ENCODE measurements around the gene RGS6. TPM values are rescaled to one million over a fixed set of nuclear protein-coding genes. Genes with fewer than 3 reads are reported as not detected.
"Not testable (repeated sequence)": the region's sequence is repeated elsewhere in the genome, so short reads cannot be mapped to it uniquely, and the experiment has no call there.

RGS6 gene
- 0.63 and 0.86 TPM in 2 replicates for total RNA-seq
- polyA plus RNA-seq, result 0.50 and 0.95 TPM in 2 replicates

GRCh38 chr14:71932229-71932981 is at the start of gene RGS6:
RGS6 (plus strand) TSS chr14:71932429.
- H3K9me3 ChIP-seq (ENCODE audit: low read depth), result no peaks in the 10 kb centered on the region
- DNase-seq (ENCODE audit: low read depth in 1 of 2, low spot score in 1 of 2), result peak; percentile 16 to 80
- peak within 1 kb of the TSS; percentile 65 for H3K4me3 ChIP-seq
- no peak within 1 kb of the TSS for H3K27ac ChIP-seq
- no peak for TF ChIP-seq CTCF (IDR thresholded peaks at IDR 0.05; ENCODE audit: low read depth, low read length)
- H3K27me3 ChIP-seq, result peaks cover 59% of the 10 kb centered on the region
- H3K4me1 ChIP-seq (ENCODE audit: low read depth), result no peaks in the 10 kb centered on the region
- H3K36me3 ChIP-seq, result no peaks in the 10 kb centered on the region

GRCh38 chr14:71883094-71883493 is 49.1 kb upstream of the RGS6 start:
- Histone ChIP-seq H3K36me3 (no peaks in the 10 kb centered on the region), H3K27me3 (no peaks in the 10 kb centered on the region), H3K9me3 (ENCODE audit: low read depth) (no peaks in the 10 kb centered on the region), H3K4me1 (ENCODE audit: low read depth) (no peaks in the 10 kb centered on the region), H3K4me3 (no peak overlapping the region), H3K27ac (no peak overlapping the region)
- no peak for DNase-seq (ENCODE audit: low read depth in 1 of 2, low spot score in 1 of 2)
- no peak for TF ChIP-seq CTCF (IDR thresholded peaks at IDR 0.05; ENCODE audit: low read depth, low read length)

- DNase-seq (ENCODE audit: low read depth in 1 of 2, low spot score in 1 of 2), result no peak
- Histone ChIP-seq H3K27ac (no peak overlapping the region), H3K9me3 (ENCODE audit: low read depth) (no peaks in the 10 kb centered on the region), H3K36me3 (no peaks in the 10 kb centered on the region), H3K4me3 (no peak overlapping the region), H3K27me3 (no peaks in the 10 kb centered on the region), H3K4me1 (ENCODE audit: low read depth) (no peaks in the 10 kb centered on the region)
- TF ChIP-seq CTCF (IDR thresholded peaks at IDR 0.05; ENCODE audit: low read depth, low read length), result no peak
Measured at GRCh38 chr14:71885301-71885700, 46.9 kb upstream of the RGS6 start.

GRCh38 chr14:71887802-71888201 is 44.4 kb upstream of the RGS6 start:
- not testable (repeated sequence) for H3K4me3 ChIP-seq; H3K4me1 ChIP-seq (ENCODE audit: low read depth); DNase-seq (ENCODE audit: low read depth in 1 of 2, low spot score in 1 of 2); H3K36me3 ChIP-seq; H3K27ac ChIP-seq; H3K9me3 ChIP-seq (ENCODE audit: low read depth); H3K27me3 ChIP-seq

- Histone ChIP-seq H3K4me1 (ENCODE audit: low read depth) (no peaks in the 10 kb centered on the region), H3K9me3 (ENCODE audit: low read depth) (no peaks in the 10 kb centered on the region), H3K4me3 (no peak overlapping the region), H3K27me3 (no peaks in the 10 kb centered on the region), H3K36me3 (no peaks in the 10 kb centered on the region), H3K27ac (no peak overlapping the region)
- no peak for DNase-seq (ENCODE audit: low read depth in 1 of 2, low spot score in 1 of 2)
- TF ChIP-seq CTCF (IDR thresholded peaks at IDR 0.05; ENCODE audit: low read depth, low read length), result no peak
Measured at GRCh38 chr14:71890541-71890940, 41.7 kb upstream of the RGS6 start.

GRCh38 chr14:71891185-71891584 is 41.0 kb upstream of the RGS6 start:
- H3K27me3 ChIP-seq, result no peaks in the 10 kb centered on the region
- no peaks in the 10 kb centered on the region for H3K9me3 ChIP-seq (ENCODE audit: low read depth)
- no peak overlapping the region for H3K4me3 ChIP-seq
- H3K27ac ChIP-seq, result no peak overlapping the region
- no peak for DNase-seq (ENCODE audit: low read depth in 1 of 2, low spot score in 1 of 2)
- TF ChIP-seq CTCF (IDR thresholded peaks at IDR 0.05; ENCODE audit: low read depth, low read length), result no peak
- H3K36me3 ChIP-seq, result no peaks in the 10 kb centered on the region
- no peaks in the 10 kb centered on the region for H3K4me1 ChIP-seq (ENCODE audit: low read depth)

Data from cardiac muscle cell (in vitro differentiated cells and primary cell).